ENCODE data around the gene CASD1.

The CASD1 gene

GRCh38 chr7:94559972-94560371 is 50.4 kb downstream of the CASD1 start:
- H3K27me3 ChIP-seq: no peaks in the 10 kb centered on the region
- H3K9me3 ChIP-seq: no peaks in the 10 kb centered on the region
- H3K27ac ChIP-seq: no peak overlapping the region
- peaks cover 0 to 5% of the 10 kb centered on the region in 2 experiments for H3K4me1 ChIP-seq (ENCODE audit: control insufficient read depth in 1 of 2, insufficient read depth in 1 of 2, low read depth in 1 of 2, low read length in 1 of 2)
- TF ChIP-seq CTCF (IDR thresholded peaks at IDR 0.05): no peak
- H3K4me3 ChIP-seq (ENCODE audit: low read depth in 1 of 2, low read length in 1 of 2): no peak overlapping the region
- H3K36me3 ChIP-seq: no peaks in the 10 kb centered on the region

DNA sequence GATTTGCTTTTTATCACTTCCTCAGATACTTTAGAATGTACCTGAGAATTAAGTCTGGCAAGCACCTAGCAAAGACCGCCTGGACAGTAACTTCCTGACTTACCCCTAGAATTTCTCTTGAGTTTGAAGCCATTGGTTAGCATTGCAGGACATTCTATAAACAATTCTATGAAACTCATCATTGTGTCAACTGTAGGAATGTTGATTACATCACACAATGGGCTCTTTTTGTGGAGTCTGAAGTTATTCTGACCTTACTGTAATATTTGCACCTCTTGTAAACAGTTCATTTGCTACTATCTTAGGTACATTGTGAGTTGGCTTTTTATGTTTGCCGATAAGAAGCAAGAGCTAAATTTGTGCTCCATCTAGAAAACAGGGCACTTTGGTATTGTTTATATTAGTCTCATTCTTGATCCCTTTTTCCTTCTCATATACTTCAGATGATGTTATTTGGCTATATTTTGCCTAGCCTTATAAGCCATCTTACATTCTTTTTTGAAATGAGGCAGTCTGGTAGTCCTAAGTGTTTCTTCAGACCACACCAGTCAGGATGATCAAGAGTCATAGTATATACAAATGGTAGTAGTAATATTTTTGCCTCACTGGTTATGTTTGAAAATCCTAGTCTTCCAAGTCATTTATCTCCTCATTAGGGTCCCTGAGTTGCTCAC is 52.4 kb downstream of the CASD1 start:
- TF ChIP-seq CTCF (IDR thresholded peaks at IDR 0.05): no peak
- no peak overlapping the region for H3K27ac ChIP-seq

GRCh38 chr7:94562525-94562924 is 52.9 kb downstream of the CASD1 start:
- Histone ChIP-seq H3K27me3 (no peaks in the 10 kb centered on the region), H3K36me3 (no peaks in the 10 kb centered on the region), H3K4me1 (ENCODE audit: control insufficient read depth in 1 of 2, insufficient read depth in 1 of 2, low read depth in 1 of 2, low read length in 1 of 2) (peaks cover 0 to 5% of the 10 kb centered on the region in 2 experiments), H3K9me3 (no peaks in the 10 kb centered on the region), H3K27ac (no peak overlapping the region), H3K4me3 (ENCODE audit: low read depth in 1 of 2, low read length in 1 of 2) (no peak overlapping the region)
- TF ChIP-seq CTCF (IDR thresholded peaks at IDR 0.05): no peak

More for the DNA sequence above, 52.4 kb downstream of the CASD1 start:
- Histone ChIP-seq H3K4me3 (ENCODE audit: low read depth in 1 of 2, low read length in 1 of 2) (no peak overlapping the region), H3K4me1 (ENCODE audit: control insufficient read depth in 1 of 2, insufficient read depth in 1 of 2, low read depth in 1 of 2, low read length in 1 of 2) (peaks cover 0 to 5% of the 10 kb centered on the region in 2 experiments), H3K27me3 (no peaks in the 10 kb centered on the region), H3K9me3 (no peaks in the 10 kb centered on the region), H3K36me3 (no peaks in the 10 kb centered on the region)

DNA sequence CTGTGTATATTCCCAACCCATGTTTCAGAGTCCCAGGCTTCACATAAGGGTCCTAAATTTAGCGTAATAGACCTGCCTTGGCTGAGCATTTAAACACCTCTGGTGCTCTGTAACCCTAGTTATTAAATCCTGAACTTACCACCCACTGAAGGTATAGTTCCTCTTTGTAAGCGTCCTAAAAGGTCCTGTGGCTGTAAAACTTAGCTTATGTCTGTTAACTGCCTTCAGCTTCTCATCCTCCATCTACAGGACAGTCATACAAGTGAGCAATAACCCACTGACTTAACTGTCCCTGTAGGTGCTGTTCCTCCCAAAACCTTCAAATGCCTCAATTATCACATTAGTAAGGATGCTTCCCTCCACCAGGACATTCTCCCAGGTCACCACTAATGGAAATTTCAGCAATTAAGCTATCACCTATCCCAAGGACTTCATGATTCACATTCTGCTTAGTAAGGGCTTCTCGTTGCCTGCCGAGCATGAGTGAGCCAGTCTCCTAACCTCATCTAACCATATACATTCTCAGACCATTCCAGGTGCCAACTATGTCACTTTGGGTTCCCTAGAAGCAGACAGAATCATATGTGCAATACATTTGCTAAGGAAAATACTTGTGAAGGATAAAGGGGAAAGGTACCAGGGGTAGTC is 55.8 kb downstream of the CASD1 start:
- no peaks in the 10 kb centered on the region for H3K27me3 ChIP-seq

GRCh38 chr7:94567396-94567795 is 57.8 kb downstream of the CASD1 start:
- Histone ChIP-seq H3K27ac (no peak overlapping the region), H3K36me3 (no peaks in the 10 kb centered on the region), H3K4me3 (ENCODE audit: low read depth in 1 of 2, low read length in 1 of 2) (no peak overlapping the region), H3K9me3 (no peaks in the 10 kb centered on the region), H3K27me3 (no peaks in the 10 kb centered on the region), H3K4me1 (ENCODE audit: control insufficient read depth in 1 of 2, insufficient read depth in 1 of 2, low read depth in 1 of 2, low read length in 1 of 2) (no peaks in the 10 kb centered on the region)
- TF ChIP-seq CTCF (IDR thresholded peaks at IDR 0.05): no peak

More for the DNA sequence above, 55.8 kb downstream of the CASD1 start:
- H3K4me3 ChIP-seq (ENCODE audit: low read depth in 1 of 2, low read length in 1 of 2): no peak overlapping the region
- H3K27ac ChIP-seq: no peak overlapping the region
- no peaks in the 10 kb centered on the region for H3K36me3 ChIP-seq
- H3K9me3 ChIP-seq: no peaks in the 10 kb centered on the region
- TF ChIP-seq CTCF (IDR thresholded peaks at IDR 0.05): no peak
- peaks cover 0 to 5% of the 10 kb centered on the region in 2 experiments for H3K4me1 ChIP-seq (ENCODE audit: control insufficient read depth in 1 of 2, insufficient read depth in 1 of 2, low read depth in 1 of 2, low read length in 1 of 2)

Data from neutrophil (primary cell).